HepG2 (cell line): ENCODE data around the gene PEAR1. TPM values are rescaled to one million over a fixed set of nuclear protein-coding genes. Genes with fewer than 3 reads are reported as not detected.

Source experiments
- ATAC-seq: fragments of 200-7000 bp; cut with Tn5 transposase; 3 replicates; pipeline ENCODE4 v1.9.1; 2020; ENCODE audit warnings: mild to moderate bottlenecking, moderate library complexity
- BruUV-seq: library from RNA; stranded (reverse); fragments of 400-500 nt; replicated peaks from 2 replicates; lab custom pipeline; 2021; lab: Mats Ljungman, UMichigan
- CTCF ChIA-PET: fragments of 300-600 bp; formaldehyde crosslinking; extraction: SDS; loops from one replicate; lab custom pipeline; 2021; ENCODE audit warnings: low total read pairs, inconsistent platforms, low intra/inter-chr PET ratio; lab: Yijun Ruan, JAX
- POLR2A ChIA-PET: fragments of 350-600 bp; sonication (Branson Sonifier 250); formaldehyde crosslinking; loops from one replicate; lab custom pipeline; 2020; ENCODE audit warnings: antibody characterized with exemption, inconsistent platforms; lab: Yijun Ruan, JAX
- DNase-seq: peaks from one replicate; pipeline ENCODE4 v3.0.0-alpha.2; 2015; ENCODE audit warnings: low spot score
- FAIRE-seq: peaks from 3 replicates; lab custom pipeline; 2011; peaks lifted over from hg19 to GRCh38; lab: Jason Lieb, UNC
- H2AFZ ChIP-seq: one replicate; pipeline ENCODE4 v1.6.1; 2011; ENCODE audit warnings: low read length, inconsistent platforms
- H3K27ac ChIP-seq: fragments of 300-600 bp; 3 replicates; pipeline ENCODE4 v1.8.0; 2011; ENCODE audit warnings: mixed run types, mild to moderate bottlenecking, mixed read lengths, low read length, inconsistent platforms; ENCODE audit not compliant: insufficient read depth; ENCODE audit errors: extremely low read length
- H3K27me3 ChIP-seq, 2 experiments: fragments of 200-600 bp in 1 of 2; 2 replicates in 1 of 2; 3 replicates in 1 of 2; pipeline versions ENCODE4 v1.6.0 to v1.8.0; 2011; ENCODE audit warnings: low read length in 2 of 2, mild to moderate bottlenecking in 2 of 2, moderate library complexity in 2 of 2, inconsistent platforms in 1 of 2; ENCODE audit not compliant: insufficient read depth in 2 of 2, control insufficient read depth in 1 of 2
- H3K36me3 ChIP-seq, 2 experiments: fragments of 200-600 bp in 1 of 2; replicated peaks in 1 of 2; 2 replicates in 1 of 2; 3 replicates in 1 of 2; pipeline versions ENCODE4 v1.5.1 to v1.8.0; 2011; ENCODE audit warnings: low read length in 2 of 2, inconsistent platforms in 1 of 2; ENCODE audit not compliant: insufficient read depth in 2 of 2, control insufficient read depth in 1 of 2
- H3K4me1 ChIP-seq: 2 replicates; pipeline ENCODE4 v1.5.1; 2012; ENCODE audit warnings: low read length, inconsistent platforms; ENCODE audit not compliant: insufficient read depth
- H3K4me2 ChIP-seq: 2 replicates; pipeline ENCODE4 v1.6.0; 2011; ENCODE audit warnings: low read depth, low read length, inconsistent platforms
- H3K4me3 ChIP-seq, 3 experiments: fragments of 200-600 bp in 1 of 3; sonication (generic), shearing (Covaris generic) in 1 of 3; replicated peaks in 1 of 3; 2 replicates each; pipeline ENCODE4 v1.5.1; 2011 to 2016; ENCODE audit warnings: low read length in 3 of 3, inconsistent platforms in 2 of 3, low read depth in 2 of 3, mild to moderate bottlenecking in 2 of 3, control low read depth in 1 of 3, mixed read lengths in 1 of 3; ENCODE audit not compliant: insufficient read depth in 1 of 3
- H3K79me2 ChIP-seq: one replicate; pipeline ENCODE4 v1.6.1; 2011; ENCODE audit warnings: low read length, inconsistent platforms; ENCODE audit not compliant: insufficient read depth
- H3K9ac ChIP-seq: 2 replicates; pipeline ENCODE4 v1.6.0; 2011; ENCODE audit warnings: mild to moderate bottlenecking, low read depth, low read length, inconsistent platforms; ENCODE audit not compliant: insufficient read depth
- H3K9me3 ChIP-seq: 2 replicates; pipeline ENCODE4 v1.5.1; 2012; ENCODE audit warnings: mild to moderate bottlenecking, low read length
- H4K20me1 ChIP-seq: 2 replicates; pipeline ENCODE4 v1.6.0; 2011; ENCODE audit warnings: inconsistent platforms, mild to moderate bottlenecking, low read length, moderate library complexity; ENCODE audit not compliant: insufficient read depth
- GABPB1 ChIP-seq: IDR thresholded peaks from 2 replicates; pipeline ENCODE4 v1.6.1; 2016; ENCODE audit warnings: mild to moderate bottlenecking, missing genetic modification reagents, moderate library complexity, missing compliant biosample characterization
- JUN ChIP-seq: sonication (generic); formaldehyde crosslinking; IDR thresholded peaks from 2 replicates; pipeline ENCODE4 v1.4.0; 2020; ENCODE audit warnings: mild to moderate bottlenecking, missing genetic modification reagents
- KDM6A ChIP-seq: IDR thresholded peaks from 2 replicates; pipeline ENCODE4 v1.6.1; 2016; ENCODE audit warnings: low read depth
- MLLT10 ChIP-seq: sonication (generic); formaldehyde crosslinking; IDR thresholded peaks from 2 replicates; pipeline ENCODE4 v1.4.0; 2020; ENCODE audit warnings: missing genetic modification reagents
- NFRKB ChIP-seq: fragments of 450-650 bp; IDR thresholded peaks from 2 replicates; pipeline ENCODE4 v1.6.1; 2017
- NRL ChIP-seq: sonication (generic); formaldehyde crosslinking; IDR thresholded peaks from 2 replicates; pipeline ENCODE4 v1.5.0; 2020; ENCODE audit warnings: missing genetic modification reagents, mild to moderate bottlenecking, moderate library complexity, borderline replicate concordance
- PCBP2 ChIP-seq: fragments of 200-400 bp; formaldehyde crosslinking; optimal IDR thresholded peaks from 2 replicates; pipeline ENCODE3; 2018; ENCODE audit warnings: low read length, low read depth; ENCODE audit not compliant: poor library complexity, severe bottlenecking
- POGZ ChIP-seq: sonication (generic); formaldehyde crosslinking; IDR thresholded peaks from 2 replicates; pipeline ENCODE4 v1.4.0; 2020; ENCODE audit warnings: mild to moderate bottlenecking, missing genetic modification reagents
- SATB2 ChIP-seq: sonication (generic); formaldehyde crosslinking; IDR thresholded peaks from 2 replicates; pipeline ENCODE4 v1.5.0; 2020; ENCODE audit warnings: missing genetic modification reagents
- SOX13 ChIP-seq, 3 experiments: fragments of 450-650 bp in 1 of 3; sonication (generic) in 1 of 3; formaldehyde crosslinking in 1 of 3; IDR thresholded peaks in 2 of 3; conservative IDR thresholded peaks in 1 of 3; 2 replicates each; pipeline versions ENCODE4 v1.5.0 to v1.6.1; 2016 to 2020; ENCODE audit warnings: antibody characterized with exemption in 1 of 3, mild to moderate bottlenecking in 1 of 3, missing compliant biosample characterization in 1 of 3, missing genetic modification reagents in 1 of 3, moderate library complexity in 1 of 3
- SRY ChIP-seq: sonication (generic); formaldehyde crosslinking; IDR thresholded peaks from 2 replicates; pipeline ENCODE4 v1.8.0; 2022; ENCODE audit warnings: mild to moderate bottlenecking, missing genetic modification reagents
- ZBTB1 ChIP-seq: sonication (generic); formaldehyde crosslinking; IDR thresholded peaks from 2 replicates; pipeline ENCODE4 v1.4.0; 2020; ENCODE audit warnings: missing genetic modification reagents, borderline replicate concordance
- ZC3H13 ChIP-seq: sonication (generic); formaldehyde crosslinking; IDR thresholded peaks from 2 replicates; pipeline ENCODE4 v1.8.1; 2023; ENCODE audit warnings: mild to moderate bottlenecking, missing genetic modification reagents, moderate library complexity
- ZNF550 ChIP-seq: sonication (generic); formaldehyde crosslinking; IDR thresholded peaks from 2 replicates; pipeline ENCODE4 v1.4.0; 2020; ENCODE audit warnings: mild to moderate bottlenecking, missing genetic modification reagents, borderline replicate concordance
- ZNF598 ChIP-seq: sonication (generic); formaldehyde crosslinking; IDR thresholded peaks from 2 replicates; pipeline ENCODE4 v1.5.1; 2020; ENCODE audit warnings: mild to moderate bottlenecking, missing genetic modification reagents, borderline replicate concordance
- ZSCAN22 ChIP-seq: sonication (generic); formaldehyde crosslinking; IDR thresholded peaks from 2 replicates; pipeline ENCODE4 v1.4.0; 2020; ENCODE audit warnings: mild to moderate bottlenecking, missing genetic modification reagents
- ZSCAN29 ChIP-seq: sonication (generic); formaldehyde crosslinking; conservative IDR thresholded peaks from 2 replicates; pipeline ENCODE4 v1.4.0; 2020; ENCODE audit warnings: mild to moderate bottlenecking, missing genetic modification reagents
- WGBS: methylation state at CpG from one replicate; pipeline ENCODE4 v1.1.6; 2017; ENCODE audit warnings: low lambda C conversion rate; 5-methylcytosine and 5-hydroxymethylcytosine counted together
- in situ Hi-C: cut with HindIII; loops from 2 replicates; pipeline ENCODE4 v1.10.0; 2017; ENCODE audit warnings: low pct_unique_long_range_greater_than_20kb; ENCODE audit not compliant: extremely low pct_ligation_motif_present
- intact Hi-C: fragments of 100-400 bp; cut with micrococcal nuclease; formaldehyde crosslinking; loops from one replicate; pipeline ENCODE4 v1.10.0; 2022; ENCODE audit not compliant: unreplicated experiment
- polyA plus RNA-seq, 8 experiments: library from polyadenylated mRNA; depleted of rRNA in 3 of 8; stranded (reverse) in 7 of 8; unstranded in 1 of 8; fragments of >200 nt; fragmentation: Illumina TruSeq in 4 of 8; extraction: Trizol in 4 of 8; gene quantifications; 2 replicates each; pipeline versions ENCODE4 v1.2.1 to v1.2.3, GENCODE V29; 2011 to 2016; ENCODE audit warnings: low read depth in 4 of 8, missing spikeins in 1 of 8, mixed read lengths in 1 of 8; ENCODE audit not compliant: insufficient read depth in 1 of 8
- total RNA-seq, 5 experiments: library from RNA; depleted of rRNA; stranded (reverse); fragments of >200 nt; fragmentation: Illumina TruSeq; extraction: Trizol; gene quantifications; 2 replicates each; pipeline ENCODE4 v1.2.3, GENCODE V29; 2016; ENCODE audit warnings: low read depth in 1 of 5
- TF ChIP-seq, protein P1 (sequence below): sonication (generic); formaldehyde crosslinking; conservative IDR thresholded peaks from 2 replicates; pipeline ENCODE4 v1.4.0; 2020; ENCODE audit warnings: mild to moderate bottlenecking, missing genetic modification reagents, moderate library complexity
- TF ChIP-seq, protein P2 (sequence below): IDR thresholded peaks from 2 replicates; pipeline ENCODE4 v1.6.1; 2018; ENCODE audit warnings: missing genetic modification reagents, mild to moderate bottlenecking, missing compliant biosample characterization

PEAR1 gene
- total and polyA plus RNA-seq, 2 of the 13 experiments (the other 11 are each of a cell fraction or from before 2014, with no cell fraction given) = 0.27 to 0.41 TPM

DNA sequence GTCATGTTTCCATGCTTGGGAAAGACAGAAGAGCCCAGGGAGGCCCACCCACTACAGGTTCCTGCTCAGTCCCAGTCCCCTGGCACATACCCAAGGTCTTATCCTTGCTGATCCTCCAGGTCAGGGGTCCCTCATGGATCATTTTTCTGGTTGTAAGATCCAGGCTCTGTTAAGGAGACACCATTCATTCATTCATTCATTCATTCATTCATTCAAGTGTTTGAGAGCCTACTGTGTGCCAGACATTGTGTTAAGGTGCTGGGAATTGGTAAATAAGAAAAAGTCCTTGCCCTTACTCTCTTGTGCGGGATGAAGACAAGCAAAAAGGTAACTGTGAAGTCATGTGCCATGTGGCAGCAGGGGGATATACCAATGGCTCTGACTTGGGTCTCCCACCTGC lies 50.8 kb downstream of the PEAR1 start:
- DNase-seq = no peak
- no peak overlapping the region for H3K4me3 ChIP-seq
- H3K9me3 ChIP-seq = no peaks in the 10 kb centered on the region
- H3K4me2 ChIP-seq = no peak overlapping the region
- no peak for FAIRE-seq
- no TSS peak for BruUV-seq
- no peaks in the 10 kb centered on the region for H4K20me1 ChIP-seq
- TF ChIP-seq NFRKB (no peak), JUN (no peak), ZNF598 (no peak), SOX13 (IDR thresholded peaks at IDR 0.05) (no peak), SOX13 (CRISPR knock-in tag; conservative IDR thresholded peaks at IDR 0.05 in 1 of 2, IDR thresholded peaks at IDR 0.05 in 1 of 2) (no peak), NRL (no peak), PCBP2 (no peak), ZNF550 (no peak), SATB2 (CRISPR knock-in tag) (no peak), ZBTB1 (no peak), ZC3H13 (CRISPR knock-in tag) (no peak), POGZ (CRISPR knock-in tag) (no peak), KDM6A (no peak), MLLT10 (no peak), ZSCAN29 (CRISPR knock-in tag) (no peak), ZSCAN22 (CRISPR knock-in tag) (no peak), SRY (CRISPR knock-in tag) (no peak), GABPB1 (no peak)
- TF ChIP-seq, protein P1, sequence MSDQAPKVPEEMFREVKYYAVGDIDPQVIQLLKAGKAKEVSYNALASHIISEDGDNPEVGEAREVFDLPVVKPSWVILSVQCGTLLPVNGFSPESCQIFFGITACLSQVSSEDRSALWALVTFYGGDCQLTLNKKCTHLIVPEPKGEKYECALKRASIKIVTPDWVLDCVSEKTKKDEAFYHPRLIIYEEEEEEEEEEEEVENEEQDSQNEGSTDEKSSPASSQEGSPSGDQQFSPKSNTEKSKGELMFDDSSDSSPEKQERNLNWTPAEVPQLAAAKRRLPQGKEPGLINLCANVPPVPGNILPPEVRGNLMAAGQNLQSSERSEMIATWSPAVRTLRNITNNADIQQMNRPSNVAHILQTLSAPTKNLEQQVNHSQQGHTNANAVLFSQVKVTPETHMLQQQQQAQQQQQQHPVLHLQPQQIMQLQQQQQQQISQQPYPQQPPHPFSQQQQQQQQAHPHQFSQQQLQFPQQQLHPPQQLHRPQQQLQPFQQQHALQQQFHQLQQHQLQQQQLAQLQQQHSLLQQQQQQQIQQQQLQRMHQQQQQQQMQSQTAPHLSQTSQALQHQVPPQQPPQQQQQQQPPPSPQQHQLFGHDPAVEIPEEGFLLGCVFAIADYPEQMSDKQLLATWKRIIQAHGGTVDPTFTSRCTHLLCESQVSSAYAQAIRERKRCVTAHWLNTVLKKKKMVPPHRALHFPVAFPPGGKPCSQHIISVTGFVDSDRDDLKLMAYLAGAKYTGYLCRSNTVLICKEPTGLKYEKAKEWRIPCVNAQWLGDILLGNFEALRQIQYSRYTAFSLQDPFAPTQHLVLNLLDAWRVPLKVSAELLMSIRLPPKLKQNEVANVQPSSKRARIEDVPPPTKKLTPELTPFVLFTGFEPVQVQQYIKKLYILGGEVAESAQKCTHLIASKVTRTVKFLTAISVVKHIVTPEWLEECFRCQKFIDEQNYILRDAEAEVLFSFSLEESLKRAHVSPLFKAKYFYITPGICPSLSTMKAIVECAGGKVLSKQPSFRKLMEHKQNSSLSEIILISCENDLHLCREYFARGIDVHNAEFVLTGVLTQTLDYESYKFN = no peak
- TF ChIP-seq, protein P2, sequence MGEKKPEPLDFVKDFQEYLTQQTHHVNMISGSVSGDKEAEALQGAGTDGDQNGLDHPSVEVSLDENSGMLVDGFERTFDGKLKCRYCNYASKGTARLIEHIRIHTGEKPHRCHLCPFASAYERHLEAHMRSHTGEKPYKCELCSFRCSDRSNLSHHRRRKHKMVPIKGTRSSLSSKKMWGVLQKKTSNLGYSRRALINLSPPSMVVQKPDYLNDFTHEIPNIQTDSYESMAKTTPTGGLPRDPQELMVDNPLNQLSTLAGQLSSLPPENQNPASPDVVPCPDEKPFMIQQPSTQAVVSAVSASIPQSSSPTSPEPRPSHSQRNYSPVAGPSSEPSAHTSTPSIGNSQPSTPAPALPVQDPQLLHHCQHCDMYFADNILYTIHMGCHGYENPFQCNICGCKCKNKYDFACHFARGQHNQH (CRISPR knock-in tag) = no peak
- no peak overlapping the region for H3K27ac ChIP-seq
- peaks cover 24 to 74% of the 10 kb centered on the region in 2 experiments for H3K36me3 ChIP-seq
- no peaks in the 10 kb centered on the region for H3K79me2 ChIP-seq
- no peak for ATAC-seq
- H3K27me3 ChIP-seq = no peaks in the 10 kb centered on the region
- ChIA-PET POLR2A (no interaction called here), CTCF (no interaction called here)
- in situ Hi-C loops = no loop called here
- intact Hi-C loops = no loop called here
- 100% methylated on average over 1 of the region's 1 CpG for WGBS
- no peaks in the 10 kb centered on the region for H3K4me1 ChIP-seq
- H3K9ac ChIP-seq = no peak overlapping the region
- H2AFZ ChIP-seq = no peak overlapping the region
